ENCODE measurements around the gene OAS1.
"Not testable (repeated sequence)": the region's sequence is repeated elsewhere in the genome, so short reads cannot be mapped to it uniquely, and the experiment has no call there.

OAS1 gene

DNA sequence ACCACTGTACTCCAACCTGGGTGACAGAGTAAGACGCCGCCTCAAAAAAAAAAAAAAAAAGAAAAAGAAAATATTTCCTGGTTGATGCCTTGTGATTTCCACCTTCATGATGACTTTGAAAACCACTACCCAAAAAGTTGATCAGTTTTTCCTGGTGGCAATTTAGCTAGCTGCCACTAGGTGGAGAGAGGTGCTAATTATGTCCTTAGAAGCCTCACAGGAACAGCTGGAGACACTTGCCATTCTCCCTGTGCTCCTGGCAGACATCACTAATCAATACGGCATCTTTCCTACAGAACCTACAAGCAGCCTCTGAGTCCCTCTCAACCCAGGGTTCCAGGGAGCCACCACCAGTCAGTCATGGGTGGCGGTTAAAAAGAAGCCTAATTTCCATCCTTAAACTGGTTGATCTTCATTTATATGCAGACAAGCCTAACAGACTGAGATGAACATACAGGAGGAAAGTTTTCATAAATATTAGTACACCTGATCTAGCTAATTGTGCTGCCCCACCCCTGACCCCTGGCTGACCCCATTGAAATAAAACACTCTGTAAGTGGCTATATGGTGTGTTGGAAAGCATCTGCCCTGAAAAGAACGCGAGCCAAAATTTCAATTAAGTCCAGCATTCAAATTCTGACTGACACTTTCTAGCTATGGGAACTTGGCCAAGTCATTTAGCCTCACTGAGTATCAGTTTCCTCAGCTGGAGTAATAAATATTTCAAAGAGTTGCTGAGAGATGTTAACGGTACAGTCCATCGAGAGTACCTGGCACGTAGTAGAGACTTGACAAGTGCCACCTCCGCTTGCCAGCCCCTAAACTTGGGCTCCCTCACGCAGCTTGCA, 6.2 kb upstream of the OAS1 start:
- DNase-seq (ENCODE audit: low read depth) = peak; percentile 20

DNA sequence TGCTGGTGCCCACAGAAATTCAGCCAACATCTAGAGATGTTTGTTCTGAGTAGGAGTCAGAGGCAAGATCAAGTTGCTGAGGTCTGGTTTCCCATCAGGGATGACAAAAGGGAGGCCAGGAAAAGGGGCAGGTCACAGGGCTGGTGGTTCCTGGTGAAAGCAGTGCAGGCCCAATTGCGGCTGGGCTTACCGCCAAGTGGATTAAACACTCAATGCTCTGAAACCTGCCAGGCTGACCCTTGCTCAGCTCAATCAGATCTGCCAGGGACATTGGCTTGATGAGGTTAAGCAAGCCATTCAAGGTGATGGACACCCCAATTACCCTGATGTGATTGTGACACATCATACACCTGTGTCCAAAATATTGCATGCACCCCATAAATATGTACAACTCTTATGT, 5.5 kb upstream of the OAS1 start:
- DNase-seq (ENCODE audit: low read depth) = no peak

DNA sequence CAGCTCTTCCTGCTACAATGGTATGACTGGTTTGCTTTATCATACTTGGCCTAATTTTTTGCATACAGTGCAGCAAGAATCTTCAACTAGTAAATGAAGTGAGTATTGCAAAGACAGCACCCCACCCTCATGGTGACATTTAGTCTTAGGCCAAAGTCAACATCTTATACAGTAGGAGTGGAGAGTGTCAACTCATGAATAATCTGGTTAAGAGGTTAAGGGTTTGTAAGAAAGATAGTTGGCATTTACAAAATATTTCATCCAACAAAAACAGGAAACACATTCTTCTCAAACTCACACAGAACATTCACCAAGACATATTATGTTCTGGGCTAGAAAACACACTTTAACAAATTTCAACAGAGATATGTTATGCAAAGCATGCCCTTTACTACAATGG, 2.2 kb upstream of the OAS1 start:
- DNase-seq (ENCODE audit: low read depth) = no peak

DNA sequence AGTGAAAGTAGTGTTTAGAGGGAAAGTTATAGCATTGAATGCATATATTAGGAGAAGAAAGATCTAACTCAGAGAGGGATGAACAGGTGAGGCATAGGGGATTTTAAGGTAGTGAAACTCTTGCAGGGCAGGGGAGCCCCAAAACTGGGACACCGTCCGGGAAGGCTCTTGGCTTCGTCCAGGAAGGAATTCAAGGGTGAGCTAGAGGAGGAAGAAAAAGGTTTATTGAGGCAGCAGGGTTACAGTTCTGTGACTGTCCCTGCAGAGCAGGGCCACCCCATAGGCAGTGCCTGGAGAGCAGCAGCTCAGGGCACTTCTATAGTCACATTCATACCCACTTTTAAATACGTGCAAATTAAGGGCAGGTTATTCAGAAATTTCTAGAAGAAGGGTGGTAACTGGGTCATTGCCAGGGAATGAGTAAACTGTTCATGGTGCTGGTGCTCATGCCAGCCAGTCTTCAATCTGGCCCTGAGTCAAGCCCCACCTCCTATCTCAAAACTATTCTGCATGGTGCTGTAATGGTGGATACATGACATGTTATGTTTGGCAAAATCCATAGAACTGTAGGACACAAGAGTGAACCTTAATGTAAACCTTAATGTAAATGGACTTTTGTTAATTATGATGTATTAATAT, 1.2 kb upstream of the OAS1 start:
- DNase-seq (ENCODE audit: low read depth) = no peak

DNA sequence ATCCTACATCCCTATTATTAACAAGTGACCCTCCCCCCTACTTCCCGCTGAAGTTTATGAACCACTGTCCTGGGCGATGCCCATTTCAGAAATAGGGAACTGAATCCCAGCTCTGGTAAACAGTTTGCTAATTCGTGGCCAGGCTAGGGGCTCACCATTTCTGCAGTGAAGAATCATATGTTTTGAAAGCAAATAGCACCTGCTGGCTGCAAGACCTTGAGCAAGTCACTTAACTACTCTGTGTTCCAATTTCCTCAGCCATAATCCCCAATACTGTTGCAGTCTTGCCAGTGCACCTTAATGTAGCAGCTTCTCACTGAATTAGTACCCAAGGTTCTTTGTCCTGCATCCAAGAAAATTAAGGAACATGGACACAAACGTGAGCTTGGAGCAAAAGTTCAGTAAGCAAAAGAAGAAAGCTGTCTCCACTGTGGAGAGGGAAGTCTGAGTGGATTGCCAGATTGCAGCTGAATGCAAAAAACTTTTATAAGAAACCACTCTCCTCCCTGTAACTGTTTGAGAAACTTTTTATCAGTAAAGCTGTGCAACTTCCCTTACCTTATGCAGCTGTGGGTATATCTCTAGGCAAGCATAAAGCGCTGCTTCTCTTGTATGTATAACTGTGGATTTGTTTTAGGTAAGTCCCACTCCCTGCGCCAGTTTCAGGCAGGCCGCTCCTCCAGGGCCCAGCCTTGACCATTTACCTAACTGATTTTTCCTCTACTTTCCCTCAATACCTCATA, 824 bp downstream of the OAS1 start:
- DNase-seq (ENCODE audit: low read depth) = no peak

DNA sequence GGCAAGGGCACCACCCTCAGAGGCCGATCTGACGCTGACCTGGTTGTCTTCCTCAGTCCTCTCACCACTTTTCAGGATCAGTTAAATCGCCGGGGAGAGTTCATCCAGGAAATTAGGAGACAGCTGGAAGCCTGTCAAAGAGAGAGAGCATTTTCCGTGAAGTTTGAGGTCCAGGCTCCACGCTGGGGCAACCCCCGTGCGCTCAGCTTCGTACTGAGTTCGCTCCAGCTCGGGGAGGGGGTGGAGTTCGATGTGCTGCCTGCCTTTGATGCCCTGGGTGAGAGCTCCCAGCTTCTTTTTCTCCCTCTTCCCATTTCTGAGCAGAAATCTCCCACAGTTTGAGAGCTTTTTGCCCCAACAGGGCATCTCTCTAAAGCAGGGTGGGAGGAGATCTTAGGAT, 1.8 kb downstream of the OAS1 start:
- no peak for DNase-seq (ENCODE audit: low read depth)

DNA sequence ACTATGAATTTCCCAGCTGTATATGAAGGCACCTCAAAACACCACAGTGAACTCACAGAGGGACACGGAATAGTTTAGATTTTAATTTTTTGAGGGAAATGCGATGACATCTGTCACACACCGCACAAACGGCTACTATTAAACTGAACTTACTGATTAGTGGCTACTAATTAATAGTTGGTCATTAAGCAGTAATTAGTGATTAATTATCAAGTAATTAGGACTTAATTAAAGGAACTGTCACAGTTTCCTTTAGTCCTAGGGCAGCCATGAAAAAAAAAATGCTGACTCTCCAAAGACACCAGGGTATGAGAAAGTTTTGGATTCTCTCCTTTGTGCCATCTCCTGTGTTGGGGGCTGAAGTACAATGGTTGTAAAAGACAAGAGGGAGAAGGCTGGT, 2.9 kb downstream of the OAS1 start:
- no peak for DNase-seq (ENCODE audit: low read depth)

DNA sequence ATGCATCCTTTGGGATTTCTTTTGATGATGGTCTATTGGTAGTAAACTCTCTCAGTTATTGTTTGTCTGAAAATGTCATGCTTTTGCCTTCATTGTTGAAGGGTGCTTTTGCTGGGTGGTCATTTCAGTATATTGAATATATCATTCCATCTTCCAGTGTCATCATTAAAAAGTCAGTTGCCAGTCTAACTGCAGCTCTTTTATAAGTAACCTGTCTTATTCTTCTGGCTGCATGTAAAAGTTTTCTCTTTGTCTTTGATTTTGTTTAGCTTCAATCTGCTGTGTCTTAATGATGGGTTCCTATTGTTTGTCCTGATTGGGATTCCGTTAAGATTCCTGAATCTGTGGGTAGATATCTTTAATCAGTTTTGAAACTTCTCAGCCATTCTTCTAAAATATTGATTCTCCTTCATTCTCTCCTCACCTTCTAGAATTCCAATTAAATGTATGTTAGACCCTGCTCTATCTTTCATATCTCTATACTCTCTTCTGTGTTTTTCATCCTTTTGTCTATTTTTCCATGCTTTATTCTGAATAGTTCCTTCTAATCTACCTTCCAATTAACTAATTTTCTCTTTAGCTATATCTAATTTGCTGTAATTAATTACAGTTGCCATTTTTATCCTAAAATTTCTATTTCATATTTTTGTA, 6.4 kb downstream of the OAS1 start:
- no peak for DNase-seq (ENCODE audit: low read depth)

DNA sequence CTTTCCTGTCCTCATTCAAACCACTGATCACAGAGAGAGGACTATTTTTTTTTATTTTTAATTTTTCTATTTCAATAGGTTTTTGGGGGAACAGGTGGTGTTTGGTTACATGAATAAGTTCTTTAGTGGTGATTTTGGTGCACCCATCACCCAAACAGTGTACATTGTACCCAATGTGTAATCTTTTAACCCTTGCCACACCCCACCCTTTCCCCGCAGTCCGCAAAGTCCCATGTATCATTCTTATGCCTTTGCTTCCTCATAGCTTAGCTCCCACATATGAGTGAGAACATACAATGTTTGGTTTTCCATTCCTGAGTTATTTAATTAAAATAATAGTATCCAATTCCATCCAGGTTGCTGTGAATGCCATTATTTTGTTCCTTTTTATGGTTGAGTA, 7.1 kb downstream of the OAS1 start:
- not testable (repeated sequence) for DNase-seq (ENCODE audit: low read depth)

DNA sequence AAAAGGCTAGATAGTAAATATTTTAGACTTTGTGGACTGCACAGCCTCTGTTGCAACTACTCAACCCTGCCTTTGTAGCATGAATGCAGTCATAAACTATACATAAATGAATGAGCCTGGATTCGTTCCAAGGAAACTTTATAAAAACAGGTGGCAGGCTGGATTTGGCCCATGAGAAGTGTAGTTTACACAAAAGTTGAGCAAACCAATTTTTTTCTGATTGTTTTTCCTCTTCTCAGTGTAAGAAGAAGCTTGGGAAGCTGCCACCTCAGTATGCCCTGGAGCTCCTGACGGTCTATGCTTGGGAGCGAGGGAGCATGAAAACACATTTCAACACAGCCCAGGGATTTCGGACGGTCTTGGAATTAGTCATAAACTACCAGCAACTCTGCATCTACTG, 9.5 kb downstream of the OAS1 start:
- no peak for DNase-seq (ENCODE audit: low read depth)

DNA sequence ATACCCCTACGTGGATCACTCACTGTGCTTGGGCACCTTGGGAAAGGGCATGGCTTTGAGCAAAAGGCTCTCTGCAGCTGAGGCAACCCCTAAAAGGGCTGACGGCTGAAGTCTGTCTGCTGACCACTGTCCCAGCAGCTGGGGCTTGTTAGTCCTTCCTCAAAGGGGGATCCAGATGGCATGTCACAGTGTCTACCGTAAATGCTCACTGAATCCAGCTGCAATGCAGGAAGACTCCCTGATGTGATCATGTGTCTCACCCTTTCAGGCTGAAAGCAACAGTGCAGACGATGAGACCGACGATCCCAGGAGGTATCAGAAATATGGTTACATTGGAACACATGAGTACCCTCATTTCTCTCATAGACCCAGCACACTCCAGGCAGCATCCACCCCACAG, 12.4 kb downstream of the OAS1 start:
- no peak for DNase-seq (ENCODE audit: low read depth)

DNA sequence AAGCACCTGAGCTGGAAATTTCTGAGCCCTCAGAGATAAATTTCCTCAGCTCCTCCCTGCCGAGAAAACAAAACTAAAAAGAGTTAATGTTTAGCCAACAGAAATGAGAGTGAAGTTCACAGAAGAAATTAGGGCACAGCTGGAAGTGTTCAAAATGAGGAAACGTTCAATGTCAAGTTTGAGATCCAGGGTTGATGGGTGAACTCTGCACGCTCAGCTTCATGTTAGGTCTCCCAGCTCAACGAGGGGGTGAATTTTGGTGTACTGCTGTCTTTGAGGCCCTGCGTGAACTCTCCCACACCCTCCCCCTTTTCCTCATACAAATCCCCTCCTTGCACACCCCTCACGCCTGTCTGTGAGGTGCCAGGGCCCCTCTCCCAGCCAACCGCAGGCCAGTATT, 18.2 kb downstream of the OAS1 start:
- no peak for DNase-seq (ENCODE audit: low read depth)

DNA sequence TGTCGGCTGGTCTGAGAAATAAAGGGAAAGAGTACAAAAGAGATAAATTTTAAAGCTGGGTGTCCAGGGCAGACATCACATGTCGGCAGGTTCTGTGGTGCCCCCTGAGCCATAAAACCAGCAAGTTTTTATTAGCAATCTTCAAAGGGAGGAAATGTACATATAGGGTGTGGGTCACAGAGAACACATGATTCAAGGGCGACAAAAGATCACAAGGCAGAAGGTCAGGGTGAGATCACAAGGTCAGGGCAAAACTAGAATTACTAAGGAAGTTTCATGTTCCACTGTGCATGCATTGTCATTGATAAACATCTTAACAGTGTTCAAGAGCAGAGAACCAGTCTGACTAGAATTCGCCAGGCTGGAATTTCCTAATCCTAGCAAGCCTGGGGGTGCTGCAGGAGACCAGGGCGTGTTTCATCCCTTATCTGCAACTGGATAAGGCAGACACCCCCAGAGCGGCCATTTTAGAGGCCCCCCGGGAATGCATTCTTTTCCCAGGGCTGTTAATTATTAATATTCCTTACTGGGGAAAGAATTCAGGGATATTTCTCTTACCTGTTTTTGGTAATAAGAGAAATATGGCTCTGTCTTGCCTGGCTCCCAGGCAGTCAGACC, 19.8 kb downstream of the OAS1 start:
- DNase-seq (ENCODE audit: low read depth) = not testable (repeated sequence)

DNA sequence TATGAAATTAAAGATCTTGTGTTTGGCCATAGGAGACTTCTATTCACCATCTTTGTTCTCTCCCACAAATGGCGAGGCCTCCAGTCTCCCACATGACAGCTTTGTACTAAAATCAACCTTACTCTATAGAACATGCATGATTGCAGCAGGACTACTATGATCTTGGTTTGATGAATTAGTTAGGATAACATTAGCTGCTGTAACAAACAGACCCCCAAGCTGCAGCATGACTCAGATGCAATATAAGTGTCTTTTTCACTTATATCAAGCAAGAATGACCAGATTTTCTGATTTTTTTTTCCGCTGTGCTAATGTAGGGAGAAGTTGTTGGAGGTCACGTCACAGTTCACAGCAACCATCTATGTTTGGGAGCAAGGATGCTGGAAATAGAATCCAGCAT, 20.7 kb downstream of the OAS1 start:
- DNase-seq (ENCODE audit: low read depth) = no peak

DNA sequence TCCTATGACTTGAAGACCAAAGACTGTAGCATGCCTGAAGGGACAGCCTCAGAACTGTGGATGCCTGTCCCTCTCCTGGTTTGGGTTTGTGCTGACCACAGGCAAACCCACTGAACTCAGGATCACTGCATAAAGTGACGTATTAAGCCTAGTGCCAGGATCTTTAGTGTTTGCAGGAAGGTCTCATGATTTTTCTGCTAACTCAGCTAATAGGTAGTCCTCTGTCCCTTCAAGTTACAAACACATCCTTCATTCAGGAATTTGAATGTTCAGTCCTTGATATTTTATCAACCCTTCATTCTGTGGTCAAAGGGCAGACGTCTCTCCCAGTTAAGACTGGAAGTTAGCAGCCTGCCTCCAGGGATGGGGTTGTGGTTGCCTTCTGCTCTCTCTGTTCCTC, 21.2 kb downstream of the OAS1 start:
- no peak for DNase-seq (ENCODE audit: low read depth)

DNA sequence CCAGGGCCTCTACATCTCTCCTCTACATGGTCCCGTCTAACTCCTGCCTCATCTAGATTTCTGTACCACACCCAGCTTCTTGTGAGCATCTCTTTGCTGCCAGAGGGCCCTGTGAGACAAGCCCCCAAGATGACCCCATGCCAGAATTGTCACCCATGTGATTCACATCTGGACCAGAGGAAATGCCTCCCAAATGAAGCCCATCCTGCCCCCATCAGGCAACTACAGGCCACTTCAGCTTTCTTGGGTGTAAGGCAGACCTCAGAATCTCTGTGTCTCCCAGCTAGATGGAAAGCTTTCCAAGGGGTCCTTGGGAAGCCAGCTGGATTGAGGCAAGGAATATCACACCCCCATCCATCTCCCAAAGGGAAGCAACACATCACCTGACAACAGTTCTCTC, 22.2 kb downstream of the OAS1 start:
- no peak for DNase-seq (ENCODE audit: low read depth)

DNA sequence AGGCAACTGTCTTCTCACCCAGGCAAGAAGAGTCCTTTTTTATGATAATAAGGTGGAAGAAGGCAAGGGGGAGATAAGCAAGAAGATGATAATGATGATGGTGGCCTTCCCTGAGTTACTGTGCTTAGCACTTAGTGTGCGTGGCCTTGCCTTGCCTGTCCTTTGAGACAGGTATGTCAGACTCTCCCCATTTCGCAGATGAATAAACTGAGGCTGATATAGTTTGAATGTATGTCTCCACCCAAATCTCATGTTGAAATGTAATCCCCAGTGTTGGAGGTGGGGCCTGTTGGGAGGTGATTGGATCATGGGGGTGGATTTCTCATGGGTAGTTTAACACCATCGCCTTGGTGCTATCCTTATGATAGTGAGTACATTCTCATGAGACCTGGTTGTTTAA, 23.0 kb downstream of the OAS1 start:
- no peak for DNase-seq (ENCODE audit: low read depth)

DNA sequence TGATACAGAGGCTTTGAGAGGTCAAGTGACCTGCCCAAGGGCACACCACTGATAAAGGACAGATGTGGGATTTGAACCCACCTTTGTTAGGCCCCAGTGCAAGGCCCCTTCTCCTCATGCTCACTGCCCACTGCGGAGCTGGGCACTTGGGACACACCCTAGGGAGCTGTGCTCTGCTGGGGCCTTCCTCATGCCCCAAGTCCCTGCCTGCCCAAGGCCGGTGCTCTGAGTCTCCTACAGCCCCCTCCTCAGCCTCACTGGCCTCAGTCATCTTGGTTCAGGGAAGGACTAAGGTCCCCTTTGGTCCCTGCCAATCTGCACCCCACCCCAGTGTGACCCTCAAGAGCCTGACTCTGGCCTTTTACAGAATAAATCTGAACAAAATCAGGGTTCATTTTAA, 23.6 kb downstream of the OAS1 start:
- DNase-seq (ENCODE audit: low read depth) = no peak

DNA sequence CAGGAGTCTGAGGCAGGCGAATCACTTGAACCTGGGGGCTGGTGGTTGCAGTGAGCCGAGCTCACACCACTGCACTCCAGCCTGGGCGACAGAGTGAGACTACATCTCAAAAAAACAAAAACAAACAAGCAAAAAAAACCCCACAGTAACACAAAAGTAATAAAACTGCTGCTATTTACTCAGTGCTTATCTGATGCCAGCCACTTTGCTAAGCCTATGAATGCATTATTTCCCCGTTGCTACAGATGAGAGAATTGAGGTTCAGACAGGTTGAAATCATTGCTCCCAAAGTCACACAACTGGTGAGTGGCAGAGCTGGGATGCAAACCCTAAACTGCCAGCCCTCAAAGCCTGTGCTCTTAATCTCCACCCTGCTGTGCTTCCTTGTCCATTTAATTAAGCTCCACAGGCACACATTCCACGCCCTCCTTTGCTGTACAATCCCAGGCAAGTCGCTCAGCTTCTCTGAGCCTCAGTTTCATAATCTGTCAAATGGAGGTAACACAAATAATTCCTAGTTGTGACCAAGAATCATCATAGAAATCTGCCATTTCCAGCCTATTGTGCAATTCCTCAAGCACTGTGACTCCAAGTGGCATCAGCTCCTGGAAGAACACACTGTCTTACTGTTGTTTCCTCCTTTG, 25.8 kb downstream of the OAS1 start:
- no peak for DNase-seq (ENCODE audit: low read depth)

DNA sequence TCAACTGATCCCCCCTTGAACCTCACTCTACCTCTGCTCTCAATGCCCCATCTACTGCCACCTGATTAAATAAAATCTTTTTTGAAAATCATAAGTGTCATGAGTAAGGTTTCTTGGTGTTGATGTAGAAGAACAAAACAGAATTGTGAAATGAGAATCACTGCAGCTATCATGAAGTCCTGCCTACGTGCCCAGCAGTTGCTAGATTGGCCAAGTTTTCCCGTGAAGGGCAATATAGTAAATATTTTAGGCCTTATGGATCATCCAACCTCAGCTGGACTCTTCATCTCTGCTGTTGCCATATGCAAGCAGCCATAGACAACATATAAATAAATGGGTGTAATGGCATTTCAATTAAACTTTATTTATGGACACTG, 26.4 kb downstream of the OAS1 start:
- DNase-seq (ENCODE audit: low read depth) = no peak

DNA sequence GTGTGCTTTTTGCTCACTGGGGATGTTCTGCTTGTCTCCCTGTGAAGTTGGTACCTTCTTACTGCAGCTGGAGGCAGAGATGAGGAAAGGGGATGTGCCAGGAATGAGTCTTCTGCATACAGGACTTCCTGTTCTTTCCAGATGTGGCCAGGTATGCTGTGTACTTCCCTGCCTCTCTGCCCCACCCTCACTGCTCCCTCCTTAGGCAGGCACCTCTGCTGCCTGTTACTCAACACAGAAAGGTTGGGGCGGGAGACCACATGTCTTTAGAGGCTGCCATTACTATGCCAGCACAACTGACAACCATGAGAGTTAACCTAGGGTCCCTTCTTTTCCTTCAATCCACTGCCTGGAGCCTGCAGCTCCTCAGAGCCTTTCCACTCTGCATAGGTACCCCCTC, 29.5 kb downstream of the OAS1 start:
- no peak for DNase-seq (ENCODE audit: low read depth)

DNA sequence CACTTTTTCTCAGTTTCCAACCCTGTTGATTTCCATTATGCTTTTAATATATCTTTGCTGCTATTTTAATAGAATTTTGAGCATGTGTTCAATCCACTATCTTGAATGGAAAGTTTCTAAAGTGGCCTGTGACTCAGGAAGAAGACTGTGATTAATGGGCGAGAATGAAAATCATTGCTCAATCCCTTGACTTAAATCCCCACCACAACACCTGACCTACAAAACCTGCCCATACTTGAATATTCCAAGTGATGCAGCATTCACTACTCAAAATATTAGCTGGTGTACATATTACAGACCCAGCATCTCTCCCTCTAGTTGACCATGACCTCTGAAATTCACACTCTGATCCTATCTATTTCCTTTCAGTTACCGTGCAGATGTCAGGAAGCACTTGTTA, 30.2 kb downstream of the OAS1 start:
- no peak for DNase-seq (ENCODE audit: low read depth)
